DMS53 (cell line): ENCODE data around the gene SLC6A17.
A peak's percentile ranks its signal among the peaks of the same experiment; 100 is the strongest.

Experiments
- DNase-seq: peaks from one replicate; lab custom pipeline; 2025; lab: John Stamatoyannopoulos, UW

SLC6A17 gene

GRCh38 chr1:110135246-110135645 lies 15.0 kb upstream of the SLC6A17 start:
- peak; percentile 93 for DNase-seq

- peak; percentile 93 for DNase-seq
Measured at GRCh38 chr1:110135666-110136065, 14.6 kb upstream of the SLC6A17 start.

GRCh38 chr1:110136911-110137310 lies 13.4 kb upstream of the SLC6A17 start:
- DNase-seq, result peak; percentile 99

GRCh38 chr1:110138956-110139355 lies 11.3 kb upstream of the SLC6A17 start:
- DNase-seq, result peak; percentile 88

GRCh38 chr1:110144366-110144765 lies 5.9 kb upstream of the SLC6A17 start:
- DNase-seq, result no peak

- peak; percentile 90 for DNase-seq
Measured at GRCh38 chr1:110148961-110149360, 1.3 kb upstream of the SLC6A17 start.

GRCh38 chr1:110151175-110151669 lies 928 bp downstream of the SLC6A17 start:
- DNase-seq, result peak; percentile 56

- peak; percentile 63 for DNase-seq
Measured at GRCh38 chr1:110152133-110152785, 2.0 kb downstream of the SLC6A17 start.

GRCh38 chr1:110153407-110153950 lies 3.2 kb downstream of the SLC6A17 start:
- DNase-seq, result no peak

- peak; percentile 8 for DNase-seq
Measured at GRCh38 chr1:110155878-110156522, 5.7 kb downstream of the SLC6A17 start.

GRCh38 chr1:110158261-110158660 lies 8.0 kb downstream of the SLC6A17 start:
- DNase-seq, result no peak

GRCh38 chr1:110159168-110159567 lies 8.9 kb downstream of the SLC6A17 start:
- DNase-seq, result no peak

GRCh38 chr1:110160538-110161100 lies 10.3 kb downstream of the SLC6A17 start:
- no peak for DNase-seq

GRCh38 chr1:110161165-110161564 lies 10.9 kb downstream of the SLC6A17 start:
- DNase-seq, result no peak

GRCh38 chr1:110161849-110162248 lies 11.6 kb downstream of the SLC6A17 start:
- no peak for DNase-seq

GRCh38 chr1:110163591-110163990 lies 13.3 kb downstream of the SLC6A17 start:
- peak; percentile 18 for DNase-seq

- no peak for DNase-seq
Measured at GRCh38 chr1:110164725-110165350, 14.5 kb downstream of the SLC6A17 start.

- no peak for DNase-seq
Measured at GRCh38 chr1:110165761-110166231, 15.5 kb downstream of the SLC6A17 start.

- DNase-seq, result no peak
Measured at GRCh38 chr1:110166861-110167260, 16.6 kb downstream of the SLC6A17 start.

GRCh38 chr1:110170766-110171733 lies 20.8 kb downstream of the SLC6A17 start:
- no peak for DNase-seq

- no peak for DNase-seq
Measured at GRCh38 chr1:110172001-110172400, 21.7 kb downstream of the SLC6A17 start.
